Measurements from ENCODE around the gene KY. TPM values are rescaled to one million over a fixed set of nuclear protein-coding genes. Genes with fewer than 3 reads are reported as not detected.
A peak's percentile ranks its signal among the peaks of the same experiment; 100 is the strongest.

Gene KY
- total and polyA plus RNA-seq, 2 of the 8 experiments (the other 6 are each of a cell fraction or from before 2014, with no cell fraction given) = not detected

GRCh38 chr3:134636406-134636805, 14.4 kb downstream of the KY start:
- H3K79me1 ChIP-seq (ENCODE audit: low read depth, low read length) = no peaks in the 10 kb centered on the region
- no peak overlapping the region for H3K56ac ChIP-seq (replicated peaks; ENCODE audit: insufficient read length, low read depth, low read length)
- H3K4me1 ChIP-seq (replicated peaks in 1 of 4; ENCODE audit: control insufficient read depth in 3 of 4, insufficient read depth in 4 of 4, low read length in 3 of 4) = peaks cover 0 to 3% (median 1%) of the 10 kb centered on the region in 4 experiments; a peak in 2 of 7 replicates
- no peaks in the 10 kb centered on the region for H3K36me3 ChIP-seq (ENCODE audit: control insufficient read depth in 2 of 4, insufficient read depth in 4 of 4, low read length in 3 of 4)
- H3K4me2 ChIP-seq (ENCODE audit: insufficient read depth in 1 of 2, low read depth in 2 of 2, low read length in 2 of 2) = no peak overlapping the region
- H3K4me3 ChIP-seq (ENCODE audit: extremely low read depth in 1 of 4, insufficient read depth in 2 of 4, low read depth in 3 of 4, low read length in 4 of 4) = no peak overlapping the region
- no peak overlapping the region for H4K91ac ChIP-seq (replicated peaks; ENCODE audit: insufficient read length, low read length)
- 80% methylated on average over 1 of the region's 1 CpG; no CpG with 5 or more reads in 1 of the 2 experiments for WGBS, 2 experiments (ENCODE audit: extremely low coverage in 1 of 2, insufficient coverage in 1 of 2, insufficient read length in 1 of 2, insufficient replicate concordance in 2 of 2, low coverage in 1 of 2, low lambda C conversion rate in 2 of 2, missing lambda C conversion rate in 1 of 2)
- no peak overlapping the region for H2BK12ac ChIP-seq (ENCODE audit: low read depth, low read length)
- H4K20me1 ChIP-seq (replicated peaks in 1 of 2; ENCODE audit: control insufficient read depth in 1 of 2, insufficient read depth in 2 of 2, low read length in 2 of 2) = no peaks in the 10 kb centered on the region
- H3K14ac ChIP-seq (ENCODE audit: insufficient read length) = no peak overlapping the region
- no peak for FAIRE-seq
- no peak overlapping the region for H2AFZ ChIP-seq (ENCODE audit: low read length)
- H3K27me3 ChIP-seq (replicated peaks in 1 of 4; ENCODE audit: control insufficient read depth in 3 of 4, extremely low read depth in 1 of 4, insufficient read depth in 3 of 4, low read length in 3 of 4) = no peaks in the 10 kb centered on the region; a peak in 1 of 7 replicates
- H2BK120ac ChIP-seq (replicated peaks; ENCODE audit: low read depth, low read length) = no peak overlapping the region
- peak in 1 of 2 experiments; percentile 28 for DNase-seq (ENCODE audit: low read depth in 1 of 2, low spot score in 2 of 2)
- H3K23ac ChIP-seq (ENCODE audit: insufficient read length) = no peak overlapping the region
- no peak overlapping the region for H3K18ac ChIP-seq (ENCODE audit: extremely low read depth, low read length)
- H4K5ac ChIP-seq (ENCODE audit: insufficient read length, low read depth, low read length) = no peak overlapping the region
- 0 out of 4 replicates have a peak, but pooled peaks cover 0 to 2% of the 10 kb centered on the region in 2 experiments for H3K9me3 ChIP-seq (ENCODE audit: insufficient read depth in 2 of 2, low read depth in 1 of 2, low read length in 1 of 2)
- H3K27ac ChIP-seq (ENCODE audit: low read depth, low read length) = no peak overlapping the region
- no peak overlapping the region for H3K4ac ChIP-seq (replicated peaks; ENCODE audit: insufficient read length, low read depth, low read length)
- H3K9ac ChIP-seq (replicated peaks in 1 of 4; ENCODE audit: extremely low read depth in 1 of 4, low read depth in 3 of 4, low read length in 3 of 4) = no peak overlapping the region
- no peak overlapping the region for H4K8ac ChIP-seq (ENCODE audit: extremely low read depth, insufficient read depth, low read length)
- H2AK5ac ChIP-seq (ENCODE audit: low read depth, low read length) = no peak overlapping the region
- CTCF ChIA-PET (ENCODE audit: partially characterized antibody) = interaction anchor here (1.7 to 13.8 kb wide), 3 partner anchors 16 to 41 kb away, joined by 4 to 197 read pairs (median 78); partner anchors contain the start of gene KY
- H3K23me2 ChIP-seq (ENCODE audit: low read depth, low read length) = no peaks in the 10 kb centered on the region
- POLR2A ChIA-PET (ENCODE audit: partially characterized antibody) = no interaction called here
- H3K79me2 ChIP-seq (ENCODE audit: control insufficient read depth in 1 of 2, insufficient read depth in 2 of 2, low read length in 2 of 2) = no peaks in the 10 kb centered on the region
- no peak overlapping the region for H2BK20ac ChIP-seq (ENCODE audit: low read length)
- H2BK5ac ChIP-seq (ENCODE audit: low read depth, low read length) = no peak overlapping the region
- no peak overlapping the region for H2BK15ac ChIP-seq (ENCODE audit: low read length)
- TF ChIP-seq CHD2 (IDR thresholded peaks at IDR 0.05; ENCODE audit: low read length) = no peak
- TF ChIP-seq NANOG (IDR thresholded peaks at IDR 0.05; ENCODE audit: insufficient read depth, low read depth, low read length, poor library complexity, severe bottlenecking) = no peak
- TF ChIP-seq, protein P1, sequence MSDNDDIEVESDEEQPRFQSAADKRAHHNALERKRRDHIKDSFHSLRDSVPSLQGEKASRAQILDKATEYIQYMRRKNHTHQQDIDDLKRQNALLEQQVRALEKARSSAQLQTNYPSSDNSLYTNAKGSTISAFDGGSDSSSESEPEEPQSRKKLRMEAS (IDR thresholded peaks at IDR 0.05) = no peak
- no peak for TF ChIP-seq SIX5 (IDR thresholded peaks at IDR 0.05; ENCODE audit: low read depth, low read length)
- TF ChIP-seq ASH2L (IDR thresholded peaks at IDR 0.05; ENCODE audit: low read length) = no peak
- TF ChIP-seq CEBPB (IDR thresholded peaks at IDR 0.05; ENCODE audit: low read depth, low read length) = no peak
- TF ChIP-seq SP2 (IDR thresholded peaks at IDR 0.05; ENCODE audit: low read length) = no peak
- TF ChIP-seq CHD1 (IDR thresholded peaks at IDR 0.05; ENCODE audit: low read depth, low read length) = no peak
- no peak for TF ChIP-seq NRF1 (IDR thresholded peaks at IDR 0.05; ENCODE audit: low read depth, low read length)
- TF ChIP-seq TCF12 (IDR thresholded peaks at IDR 0.05; ENCODE audit: low read depth, low read length) = no peak
- no peak for TF ChIP-seq SRF (IDR thresholded peaks at IDR 0.05; ENCODE audit: low read depth, low read length)
- no peak for TF ChIP-seq ATF2 (IDR thresholded peaks at IDR 0.05; ENCODE audit: low read length)
- TF ChIP-seq SP1 (IDR thresholded peaks at IDR 0.05; ENCODE audit: low read depth, low read length) = no peak
- no peak for TF ChIP-seq CBX5 (IDR thresholded peaks at IDR 0.05; ENCODE audit: low read depth, low read length)

Measured in H1 (cell line).